OCI-M1 (cell line): ENCODE measurements around the gene TMEM183A.
"Not testable (repeated sequence)": the region's sequence is repeated elsewhere in the genome, so short reads cannot be mapped to it uniquely, and the experiment has no call there.

Experiments used
- DNase-seq: peaks from one replicate; lab custom pipeline; 2025; lab: John Stamatoyannopoulos, UW

TMEM183A gene

DNA sequence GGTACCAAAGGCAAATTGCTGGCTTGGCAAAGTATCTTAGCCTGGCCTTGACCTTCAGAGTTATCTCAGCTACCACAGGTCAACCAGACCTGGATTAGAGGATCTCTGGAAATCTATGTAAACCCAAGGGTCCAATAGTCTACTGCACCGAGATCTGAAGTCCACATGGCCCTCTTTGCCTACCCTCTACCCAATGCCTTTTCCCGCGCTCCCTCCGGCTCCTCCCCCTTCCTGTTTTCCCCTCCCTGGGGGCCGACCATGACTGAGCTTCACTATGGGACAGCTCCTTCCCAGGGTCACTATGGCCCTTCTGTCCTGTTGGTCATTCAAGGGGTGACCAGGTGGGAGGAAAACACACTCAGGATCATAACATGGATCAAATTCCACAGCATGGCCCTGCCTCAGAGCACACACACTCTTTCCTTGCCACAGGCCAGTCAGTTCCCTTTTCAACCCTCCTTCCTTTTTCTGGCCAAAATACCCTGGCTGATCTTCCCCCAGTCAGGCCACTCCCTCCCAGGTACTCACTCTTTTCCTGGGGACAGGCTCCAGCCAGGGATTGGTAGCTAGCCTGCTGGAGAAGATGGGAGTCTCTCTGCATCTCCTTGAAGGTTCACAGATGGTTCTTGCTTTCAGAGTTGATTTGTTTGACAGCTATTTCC is 19.1 kb upstream of the TMEM183A start:
- peak; percentile 30 for DNase-seq

DNA sequence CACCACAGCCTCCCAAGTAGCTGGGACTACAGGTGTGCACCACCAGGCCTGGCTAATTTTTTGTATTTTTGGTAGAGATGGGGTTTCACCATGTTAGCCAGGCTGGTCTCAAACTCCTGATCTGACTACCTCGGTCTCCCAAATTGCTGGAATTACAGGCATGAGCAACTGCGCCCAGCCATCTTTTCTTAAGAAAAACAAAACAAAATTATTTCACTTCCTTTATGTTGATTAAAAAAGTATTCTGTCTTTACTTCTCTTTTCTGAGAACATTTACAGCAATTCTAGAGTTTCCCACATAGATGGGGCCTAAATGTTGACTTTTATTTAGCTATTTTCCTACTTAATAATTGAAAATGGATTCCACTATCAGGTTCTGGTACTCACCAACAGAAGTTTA is 17.3 kb upstream of the TMEM183A start:
- DNase-seq, result no peak

DNA sequence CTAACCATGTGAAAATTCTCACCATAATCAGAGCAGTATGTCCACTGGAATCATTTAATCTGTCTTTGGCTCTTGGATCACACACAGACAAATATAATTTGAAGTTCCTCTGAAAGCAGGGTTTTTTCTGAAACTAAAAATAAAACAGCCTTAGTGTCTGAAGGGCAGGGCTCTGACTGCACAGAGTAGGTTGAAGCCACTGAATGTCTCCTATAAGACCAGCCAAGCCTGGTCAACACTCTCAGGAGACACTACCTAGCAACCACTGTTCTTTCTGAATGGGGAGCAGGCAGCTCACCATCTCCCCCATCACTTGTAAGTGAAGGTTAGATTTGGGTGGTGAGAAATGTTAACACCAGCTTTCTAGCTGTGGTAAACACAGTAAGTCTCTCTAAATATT is 16.1 kb upstream of the TMEM183A start:
- no peak for DNase-seq

DNA sequence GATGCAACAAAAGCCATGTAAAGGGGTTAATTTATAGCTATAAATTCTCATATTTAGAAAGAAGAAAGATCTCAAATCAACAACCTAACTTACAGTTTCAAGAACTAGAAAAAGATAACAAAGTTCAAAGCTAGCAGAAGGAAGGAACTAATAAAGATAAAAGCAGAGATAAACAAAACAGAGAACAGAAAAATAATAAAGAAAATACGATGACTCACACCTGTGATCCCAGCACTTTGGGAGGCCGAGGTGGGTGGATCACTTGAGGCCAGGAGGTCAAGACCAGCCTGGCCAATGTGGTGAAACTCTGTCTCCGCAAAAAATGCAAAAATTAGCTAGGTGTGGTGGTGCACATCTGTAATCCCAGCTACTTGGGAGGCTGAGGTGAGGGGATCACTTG is 12.4 kb upstream of the TMEM183A start:
- DNase-seq, result no peak

DNA sequence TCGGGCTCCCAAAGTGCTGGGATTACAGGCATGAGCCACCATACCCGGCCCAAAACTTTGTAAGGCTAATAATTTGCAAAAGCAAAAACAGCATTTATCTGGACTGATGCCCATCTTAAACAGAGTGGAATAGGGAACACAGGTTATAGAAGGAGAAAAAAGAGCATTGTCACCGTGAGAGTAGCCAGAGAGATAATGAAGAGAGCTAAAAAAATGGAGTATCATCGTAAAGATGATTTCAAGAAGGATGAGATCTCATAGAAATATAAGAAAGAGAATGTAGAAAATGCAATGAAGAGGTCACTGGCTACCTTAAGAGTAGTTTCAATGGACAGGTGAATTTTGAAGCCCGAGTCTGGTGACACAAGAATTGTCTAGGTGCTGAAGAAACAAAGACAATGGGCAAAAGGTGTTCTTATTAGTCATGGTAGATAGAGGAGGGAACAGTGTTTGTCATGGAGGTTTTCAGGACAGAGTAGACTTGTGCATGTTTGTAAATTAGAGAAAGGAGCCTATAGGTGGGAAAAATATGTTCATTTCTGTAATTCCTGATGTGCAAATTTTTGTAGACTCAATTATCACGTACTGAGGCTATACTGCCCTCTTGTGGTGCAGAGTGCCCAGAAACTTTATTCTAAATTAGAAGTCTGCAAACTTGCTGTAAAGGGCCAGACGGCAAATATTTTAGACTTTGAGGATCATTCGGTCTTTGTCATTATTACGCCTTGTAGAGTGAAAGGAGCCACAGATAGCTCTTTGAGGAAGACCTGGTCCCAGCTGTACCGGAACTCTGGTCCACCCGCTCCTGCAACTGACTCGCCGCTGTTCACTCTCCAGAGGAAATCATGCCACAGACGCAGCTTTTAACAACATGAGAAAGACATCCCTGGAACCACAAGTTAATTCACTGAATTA is 8.1 kb upstream of the TMEM183A start:
- peak; percentile 90 for DNase-seq

DNA sequence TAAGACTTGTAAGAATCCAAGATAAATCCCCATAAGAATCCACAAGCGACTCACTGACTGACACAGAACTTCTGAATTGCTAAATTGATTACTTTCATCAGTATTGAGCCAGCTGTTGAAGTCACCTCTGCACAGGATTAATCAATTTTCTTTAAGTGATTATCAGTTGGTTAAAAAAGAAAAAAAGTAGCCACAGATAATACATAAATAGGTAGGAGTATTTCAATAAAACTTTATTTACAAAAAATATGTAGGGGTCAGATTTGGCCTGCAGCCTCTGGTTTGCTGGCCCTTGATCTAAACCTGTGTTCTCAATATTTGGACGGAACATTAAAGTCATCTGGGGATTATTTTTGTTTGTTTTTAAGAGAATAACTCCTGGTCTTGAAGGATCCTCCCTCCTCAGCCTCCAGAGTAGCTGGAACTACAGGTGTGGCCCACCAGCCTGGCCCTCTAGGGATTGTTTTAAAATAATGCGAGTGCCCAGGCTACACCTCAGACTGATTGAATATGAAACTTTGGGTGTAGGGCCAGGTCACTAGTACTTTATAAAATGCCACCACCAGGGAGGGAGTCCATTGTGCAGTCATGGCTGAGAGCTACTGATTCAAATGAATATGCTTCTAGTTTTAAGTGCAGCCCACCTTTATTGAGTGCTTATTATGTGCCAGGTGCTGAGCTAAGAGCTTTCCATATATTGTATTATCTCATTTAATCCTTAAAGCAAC is 6.8 kb upstream of the TMEM183A start:
- no peak for DNase-seq

DNA sequence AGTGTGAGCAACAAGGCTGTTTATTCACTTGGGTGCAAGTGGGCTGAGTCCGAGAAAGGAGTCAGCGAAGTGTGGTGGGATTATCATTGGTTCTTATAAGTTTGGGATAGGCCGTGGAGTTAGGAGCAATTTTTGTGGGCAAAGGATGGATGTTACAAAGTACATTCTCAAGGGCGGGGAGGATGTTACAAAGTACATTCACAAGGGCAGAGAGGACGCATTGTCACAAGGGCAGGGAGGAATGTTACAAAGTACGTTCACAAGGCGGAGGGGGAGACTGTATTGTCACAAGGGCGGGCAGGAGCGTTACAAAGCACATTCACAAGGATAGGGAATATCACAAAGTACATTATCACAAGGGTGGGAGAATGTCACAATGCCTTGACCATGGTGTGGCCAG is 5.2 kb upstream of the TMEM183A start:
- no peak for DNase-seq

DNA sequence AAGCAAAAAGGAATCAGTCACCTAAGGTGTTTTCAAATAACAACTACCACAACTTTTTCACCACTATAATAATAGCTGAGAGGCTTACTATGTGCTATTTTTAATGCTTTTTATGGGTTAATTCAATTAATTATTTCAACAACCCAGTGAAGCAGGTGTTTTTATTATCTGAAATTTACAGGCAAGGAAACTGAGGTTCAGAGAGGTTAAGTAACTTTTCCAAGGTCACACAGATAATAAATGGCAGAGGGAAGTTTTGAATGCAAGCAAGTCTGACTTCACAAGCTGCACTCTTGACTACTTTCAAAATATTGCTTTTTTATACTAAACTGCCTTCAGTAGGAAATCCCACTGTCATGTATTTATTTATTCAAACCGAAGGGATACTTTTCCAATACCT is 4.2 kb upstream of the TMEM183A start:
- no peak for DNase-seq

DNA sequence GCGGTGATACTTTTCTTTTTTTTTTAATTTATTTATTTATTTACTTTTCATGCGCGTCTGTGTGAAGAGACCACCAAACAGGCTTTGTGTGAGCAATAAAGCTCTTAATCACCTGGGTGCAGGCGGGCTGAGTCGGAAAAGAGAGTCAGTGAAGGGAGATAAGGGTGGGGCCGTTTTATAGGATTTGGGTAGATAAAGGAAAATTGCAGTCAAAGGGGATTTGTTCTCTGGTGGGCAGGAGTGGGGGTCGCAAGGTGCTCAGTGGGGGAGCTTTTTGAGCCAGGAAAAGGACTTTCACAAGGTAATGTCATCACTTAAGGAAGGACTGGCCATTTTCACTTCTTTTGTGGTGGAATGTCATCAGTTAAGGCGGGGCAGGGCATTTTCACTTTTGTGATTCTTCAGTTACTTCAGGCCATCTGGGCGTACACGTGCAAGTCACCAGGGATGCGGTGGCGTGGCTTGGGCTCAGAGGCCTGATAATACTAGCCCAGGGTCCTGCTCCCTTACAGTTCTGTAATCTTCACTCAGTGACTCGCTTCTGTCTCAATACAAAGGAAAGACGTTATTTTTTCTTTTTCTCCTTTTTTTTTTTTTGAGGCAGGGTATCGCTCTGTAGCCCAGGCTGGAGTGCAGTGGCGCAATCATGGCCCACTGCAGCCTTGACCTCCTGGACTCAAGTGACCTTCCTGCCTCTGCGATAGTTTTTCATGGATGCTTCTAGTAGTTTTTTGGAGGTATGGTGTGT is 1.6 kb upstream of the TMEM183A start:
- peak; percentile 96 for DNase-seq

DNA sequence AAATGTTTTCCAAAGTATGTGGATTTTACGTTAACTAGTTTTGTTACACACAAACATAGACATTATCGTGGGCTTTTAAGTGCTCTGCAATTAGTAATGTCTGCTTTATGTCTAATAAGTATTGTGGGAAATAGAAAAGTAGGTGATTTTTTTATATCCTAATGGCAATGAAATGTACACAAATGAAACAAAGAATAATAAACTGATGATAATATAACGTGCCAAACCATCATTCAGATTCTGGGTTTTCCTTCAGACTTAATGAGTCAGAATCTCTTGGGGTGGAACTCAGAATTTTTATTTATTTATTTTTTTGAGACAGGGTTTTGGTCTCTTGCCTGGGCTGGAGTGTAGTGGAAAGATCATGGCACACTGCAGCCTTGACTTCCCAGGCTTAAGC is 2.0 kb downstream of the TMEM183A start:
- DNase-seq, result no peak

DNA sequence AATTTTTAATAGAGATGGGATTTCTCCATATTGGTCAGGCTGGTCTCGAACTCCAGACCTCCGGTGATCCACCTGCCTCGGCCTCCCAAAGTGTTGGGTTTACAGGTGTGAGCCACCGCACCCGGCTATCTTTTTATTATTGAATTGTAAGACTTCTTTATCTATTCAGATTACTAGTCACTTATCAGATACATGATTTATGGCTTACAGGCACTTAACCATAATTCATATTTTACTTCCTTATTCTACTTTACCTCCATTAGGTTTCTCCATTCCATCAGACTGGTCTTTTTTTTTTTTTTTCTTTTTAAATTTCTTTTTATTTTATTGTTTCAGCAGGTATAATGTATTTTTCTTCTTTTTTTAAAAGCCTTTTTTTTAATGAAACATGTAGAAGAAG is 4.4 kb downstream of the TMEM183A start:
- no peak for DNase-seq

DNA sequence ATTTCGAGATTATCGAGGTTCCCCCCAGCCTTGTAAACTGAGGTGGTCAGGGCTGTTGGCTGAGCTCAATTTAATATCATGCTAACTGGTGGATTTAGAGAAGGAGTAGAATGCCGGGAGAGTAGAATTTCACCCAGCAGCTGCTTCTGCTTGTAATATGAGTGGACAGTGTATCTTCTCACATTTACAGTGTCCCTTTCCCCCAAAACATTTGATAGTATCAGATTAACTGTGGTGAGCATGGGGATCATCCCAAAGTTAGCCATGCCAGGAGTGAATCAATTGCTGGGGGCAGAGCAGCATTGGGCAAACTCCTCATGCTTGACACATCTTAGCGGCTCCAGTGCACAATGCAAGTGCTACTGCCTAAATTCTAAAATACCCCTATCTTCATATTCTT is 9.9 kb downstream of the TMEM183A start:
- no peak for DNase-seq

DNA sequence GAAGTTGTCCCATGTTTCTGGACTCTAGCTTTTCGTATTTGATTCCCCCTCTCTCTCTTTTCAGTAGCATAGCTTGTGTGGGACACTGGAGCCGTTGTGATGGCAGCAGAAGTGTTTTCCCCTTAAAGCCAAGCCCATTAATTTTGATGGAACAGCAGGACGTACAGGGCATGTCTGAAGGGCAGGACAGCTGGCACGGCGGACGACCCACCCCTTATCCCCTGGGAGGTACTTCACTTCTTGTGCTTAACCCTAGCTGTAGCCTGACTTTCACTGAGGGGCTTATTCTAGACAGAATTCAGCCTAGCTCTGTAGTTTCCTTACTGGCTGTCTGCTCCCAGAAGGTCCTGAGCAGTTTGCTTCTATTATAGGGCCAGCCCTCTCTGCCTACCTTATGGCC is 10.5 kb downstream of the TMEM183A start:
- DNase-seq, result no peak

DNA sequence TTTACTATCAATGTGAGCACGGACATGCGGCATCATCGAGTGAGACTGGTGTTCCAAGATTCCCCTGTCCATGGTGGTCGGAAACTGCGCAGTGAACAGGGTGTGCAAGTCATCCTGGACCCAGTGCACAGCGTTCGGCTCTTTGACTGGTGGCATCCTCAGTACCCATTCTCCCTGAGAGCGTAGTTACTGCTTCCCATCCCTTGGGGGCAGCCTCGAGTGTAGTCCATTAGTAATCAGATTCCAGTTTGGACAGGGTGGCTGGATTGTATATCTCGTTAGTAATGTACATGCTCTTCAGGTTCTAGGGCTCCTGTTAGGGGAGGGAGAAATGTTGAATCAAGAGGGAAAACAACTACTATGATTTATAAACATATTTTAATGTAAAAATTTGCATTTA is 15.7 kb downstream of the TMEM183A start:
- DNase-seq, result not testable (repeated sequence)

DNA sequence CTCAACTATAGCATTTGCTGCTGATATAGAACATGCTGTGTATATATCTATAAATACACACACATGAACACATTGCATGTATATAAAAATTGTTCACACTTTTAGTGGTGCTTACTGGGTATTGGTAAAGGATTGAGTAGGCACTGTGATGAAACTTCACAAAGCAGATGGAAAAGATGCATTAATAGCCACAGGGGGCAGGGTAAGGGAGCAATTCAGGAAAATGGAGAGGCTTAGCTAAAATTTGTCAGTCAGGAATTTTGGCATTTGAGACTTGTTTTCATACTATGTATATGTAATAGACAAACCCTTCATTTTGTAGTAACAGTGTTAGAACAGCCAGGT is 18.5 kb downstream of the TMEM183A start:
- peak; percentile 69 for DNase-seq

DNA sequence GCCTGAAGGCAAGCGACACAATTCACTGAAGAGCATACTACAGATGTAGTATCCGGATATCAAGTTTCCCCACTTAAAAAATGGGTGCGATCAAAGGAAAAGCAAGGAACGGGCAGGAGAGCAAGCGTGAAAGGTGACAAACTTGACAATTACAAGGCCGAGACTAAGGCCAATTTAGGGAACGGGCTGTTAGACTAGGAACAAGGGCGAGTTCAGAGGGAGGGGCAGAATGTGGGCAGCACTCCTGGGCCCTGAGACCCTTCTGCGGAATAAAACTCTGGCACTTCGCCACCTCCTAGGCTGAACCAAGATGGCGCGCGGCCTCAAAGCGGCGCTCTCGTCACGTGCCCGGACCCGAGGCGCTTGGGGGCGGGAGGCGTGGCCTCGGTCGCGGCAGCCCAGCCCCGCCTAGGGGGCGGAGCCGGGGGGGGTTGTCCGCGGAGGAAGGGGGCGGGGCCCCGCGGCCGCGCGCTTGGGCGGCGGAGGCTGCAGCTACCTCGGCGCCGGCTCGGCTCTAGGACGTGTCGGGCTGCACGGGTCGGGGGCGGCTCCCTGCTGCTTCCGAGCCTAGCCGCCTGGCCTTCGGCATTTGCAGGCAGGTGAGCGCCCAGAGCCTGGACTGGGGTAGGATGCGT is 19.0 kb downstream of the TMEM183A start, which contains the start of gene PPFIA4:
Gene PPFIA4, plus strand, starts transcription at position 461 of the 635 bp plus-strand sequence. CDS start 12,518 bp downstream, outside the sequence.
- peak; percentile 95 for DNase-seq

DNA sequence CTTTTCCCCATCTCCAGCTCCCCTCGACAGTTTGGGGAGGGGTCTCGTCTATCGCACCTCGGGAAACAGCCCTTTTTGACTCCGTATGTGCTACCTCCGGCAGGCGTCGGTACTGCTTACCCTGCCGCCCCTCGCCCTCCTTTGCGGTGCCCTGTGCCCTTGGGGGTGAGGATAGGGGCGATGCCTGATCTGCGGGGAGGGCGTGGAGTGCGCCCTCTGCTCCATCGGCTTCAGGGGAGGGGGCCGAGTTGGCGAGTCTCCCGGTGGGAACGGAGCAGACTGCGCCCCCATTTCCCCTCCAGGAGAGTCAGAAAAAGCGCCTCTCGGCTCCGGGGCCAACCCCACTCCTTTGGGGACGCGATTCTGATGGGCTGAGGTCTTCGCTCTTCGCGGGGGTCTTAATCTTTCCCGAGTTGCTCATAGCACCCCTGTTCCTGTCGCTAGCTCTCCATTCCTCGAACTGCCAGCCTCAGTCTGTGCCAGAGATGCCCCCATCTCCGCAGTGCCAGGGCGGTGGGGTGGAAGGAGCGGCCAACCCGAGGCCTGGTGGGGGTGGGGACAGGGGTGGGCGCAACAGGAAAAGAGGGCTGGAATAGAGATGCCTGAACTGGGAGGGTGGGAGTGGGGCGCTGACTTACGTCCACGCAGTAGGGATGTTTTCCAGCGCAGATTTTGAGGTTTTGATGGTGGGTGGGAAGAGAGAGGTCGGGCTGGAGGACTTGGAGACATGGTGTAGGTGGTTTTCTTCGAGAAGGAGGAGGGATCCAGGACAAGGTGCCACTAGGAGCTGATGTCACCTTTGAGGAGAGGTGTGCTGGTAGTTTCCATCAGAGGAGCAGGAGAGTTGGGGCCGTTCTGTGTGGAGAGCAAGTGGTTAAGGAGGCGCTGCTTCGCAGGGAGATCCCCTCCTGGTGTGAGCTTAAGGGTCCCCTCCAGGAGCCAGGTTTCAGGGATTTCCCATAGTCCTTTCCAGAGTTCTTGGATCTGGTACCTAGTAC is 19.8 kb downstream of the TMEM183A start:
- no peak for DNase-seq

DNA sequence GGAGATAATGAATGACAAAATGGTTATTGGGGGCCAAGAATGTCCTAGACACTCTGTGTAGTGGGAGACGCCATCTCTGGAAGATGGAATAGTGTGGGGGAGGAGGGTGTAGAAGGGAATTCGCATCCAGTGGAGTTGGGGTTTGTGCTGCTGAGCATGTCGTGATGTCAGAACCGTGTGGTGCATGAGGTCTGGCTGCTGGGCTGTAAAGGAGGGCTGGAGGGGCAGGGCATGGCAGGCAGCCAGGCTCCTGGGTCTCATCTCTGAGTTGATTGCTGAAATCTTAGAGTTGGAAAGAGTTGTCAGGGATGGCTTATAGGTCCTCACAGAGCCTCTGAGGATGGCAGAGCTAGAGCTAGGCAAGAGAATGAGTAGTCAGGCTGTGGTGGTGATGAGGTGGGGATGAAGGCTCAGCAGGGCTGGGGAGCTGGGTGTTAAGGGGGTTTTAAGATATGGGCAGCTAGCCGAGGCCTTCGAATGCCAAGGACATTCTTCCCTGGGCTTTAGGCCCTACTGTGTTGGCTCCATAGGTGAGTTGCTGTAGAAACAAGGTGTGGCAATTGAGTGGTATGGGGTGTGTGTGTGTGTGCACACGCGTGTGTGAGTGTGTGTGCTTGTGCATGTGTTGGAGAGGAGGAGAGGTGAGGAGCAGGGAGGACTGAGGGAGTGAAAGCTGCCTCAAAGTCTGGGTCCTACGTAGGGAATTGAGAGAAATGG is 21.1 kb downstream of the TMEM183A start:
- no peak for DNase-seq

DNA sequence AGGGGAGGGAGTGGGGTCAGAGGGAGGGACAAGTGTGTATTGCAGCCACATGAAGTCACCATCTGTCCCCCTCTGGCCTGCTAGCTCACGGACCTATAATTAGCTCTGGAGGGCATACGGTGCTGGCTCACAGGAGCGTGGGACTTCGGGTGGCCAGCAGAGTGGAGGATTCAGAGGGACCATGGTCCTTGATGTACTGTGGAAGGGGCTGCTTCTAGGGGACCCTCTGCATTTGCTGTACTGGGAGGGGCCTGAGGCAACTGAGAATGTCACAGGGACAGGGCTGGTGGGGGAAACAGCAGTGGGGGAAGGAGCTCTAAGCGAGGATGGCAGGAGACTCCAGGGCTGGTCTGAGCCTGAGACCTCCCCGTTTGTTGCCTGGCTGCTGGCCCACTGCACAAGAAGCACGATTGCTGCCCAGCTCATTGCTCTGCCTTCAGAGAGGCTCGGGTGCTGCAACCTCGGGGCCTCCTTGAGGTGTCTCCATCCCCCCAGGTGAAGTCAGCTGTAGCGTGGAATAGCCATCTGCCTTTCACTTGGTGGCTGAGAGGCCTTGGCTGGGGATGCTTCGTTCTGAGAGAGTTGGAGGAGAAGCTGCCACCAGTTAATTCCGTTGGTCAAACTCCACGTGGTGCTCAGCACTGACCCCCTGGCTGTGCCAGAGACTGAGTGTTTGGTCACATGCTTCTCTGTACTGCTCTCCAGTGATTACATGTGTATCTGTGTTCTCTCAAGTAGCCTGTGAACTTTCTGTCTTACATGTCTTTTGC is 21.8 kb downstream of the TMEM183A start:
- DNase-seq, result no peak
